Activated T-helper 2 cell treated with anti-CD3 and anti-CD28 coated beads, Interferon-gamma antibody, Interleukin-2, Interleukin-4, amounts not matched to agents 10 μg/mL and 5 μg/mL and 100 μg/mL, durations not matched to agents 14 hours and 24 hours and 36 hours (primary cell): ENCODE measurements around the gene SPAG16. TPM values are rescaled to one million over a fixed set of nuclear protein-coding genes. Genes with fewer than 3 reads are reported as not detected.

Source experiments
- DNase-seq: peaks from one replicate; pipeline ENCODE4 v3.0.0; 2021; ENCODE audit warnings: low spot score
- H3K27ac Mint-ChIP-seq: one replicate; pipeline ENCODE4 v1.8.0; 2021; ENCODE audit warnings: mixed read lengths
- H3K27me3 Mint-ChIP-seq: one replicate; pipeline ENCODE4 v1.8.0; 2021; ENCODE audit warnings: low read depth, mixed read lengths
- H3K36me3 Mint-ChIP-seq: one replicate; pipeline ENCODE4 v1.8.0; 2021; ENCODE audit warnings: low read depth, mixed read lengths
- H3K4me1 Mint-ChIP-seq: one replicate; pipeline ENCODE4 v1.8.0; 2021; ENCODE audit warnings: low read depth, mixed read lengths
- H3K4me3 Mint-ChIP-seq: one replicate; pipeline ENCODE4 v1.8.0; 2021; ENCODE audit warnings: low read depth, mild to moderate bottlenecking, moderate library complexity, mixed read lengths
- H3K9me3 Mint-ChIP-seq: one replicate; pipeline ENCODE4 v1.8.0; 2021; ENCODE audit warnings: mixed read lengths
- intact Hi-C: fragments of 100-400 bp; cut with micrococcal nuclease; formaldehyde crosslinking; loops from one replicate; pipeline ENCODE4 v1.15.1; 2023
- total RNA-seq: library from RNA; stranded (reverse); gene quantifications from 2 replicates; pipeline ENCODE4 v1.2.3, GENCODE V29; 2022

Gene SPAG16
- total RNA-seq, 1 donor from 2014 or later: 7.5 TPM

DNA sequence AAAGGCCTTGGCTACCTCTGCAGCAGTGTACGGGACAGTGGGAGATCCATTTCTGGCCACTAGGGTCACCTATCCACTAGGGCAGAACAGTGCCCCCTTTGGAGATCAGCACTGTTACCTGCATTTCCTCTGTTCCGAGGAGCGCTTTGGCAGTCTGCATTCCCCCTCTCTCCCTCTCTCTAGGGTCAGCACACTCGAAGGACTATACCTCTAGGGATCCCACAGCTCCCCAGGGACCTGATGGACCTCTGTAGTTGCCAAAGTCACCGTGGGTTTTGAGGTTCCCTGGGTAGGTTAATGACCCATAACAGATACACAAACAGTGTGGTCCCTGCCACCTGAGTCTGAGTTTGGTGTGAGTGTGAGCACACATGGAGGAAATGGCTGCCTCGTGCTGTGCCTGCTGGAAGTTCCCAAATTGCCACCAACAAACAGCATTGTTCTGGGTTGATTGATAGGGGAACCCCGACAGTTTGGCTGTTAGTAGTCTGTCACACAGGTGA is 1026.8 kb downstream of the SPAG16 start:
- DNase-seq: no peak
- no peaks in the 10 kb centered on the region for H3K27me3 Mint-ChIP-seq
- no peak overlapping the region for H3K27ac Mint-ChIP-seq
- H3K4me1 Mint-ChIP-seq: no peaks in the 10 kb centered on the region
- no peaks in the 10 kb centered on the region for H3K36me3 Mint-ChIP-seq
- intact Hi-C loops: no loop called here
- H3K4me3 Mint-ChIP-seq: no peak overlapping the region
- H3K9me3 Mint-ChIP-seq: no peaks in the 10 kb centered on the region

- no peaks in the 10 kb centered on the region for H3K4me1 Mint-ChIP-seq
- intact Hi-C loops: no loop called here
- H3K9me3 Mint-ChIP-seq: no peaks in the 10 kb centered on the region
- no peak overlapping the region for H3K27ac Mint-ChIP-seq
- H3K27me3 Mint-ChIP-seq: no peaks in the 10 kb centered on the region
- DNase-seq: no peak
- no peak overlapping the region for H3K4me3 Mint-ChIP-seq
- no peaks in the 10 kb centered on the region for H3K36me3 Mint-ChIP-seq
These were observed 1027.9 kb downstream of the SPAG16 start for GRCh38 chr2:214311931-214312749.

DNA sequence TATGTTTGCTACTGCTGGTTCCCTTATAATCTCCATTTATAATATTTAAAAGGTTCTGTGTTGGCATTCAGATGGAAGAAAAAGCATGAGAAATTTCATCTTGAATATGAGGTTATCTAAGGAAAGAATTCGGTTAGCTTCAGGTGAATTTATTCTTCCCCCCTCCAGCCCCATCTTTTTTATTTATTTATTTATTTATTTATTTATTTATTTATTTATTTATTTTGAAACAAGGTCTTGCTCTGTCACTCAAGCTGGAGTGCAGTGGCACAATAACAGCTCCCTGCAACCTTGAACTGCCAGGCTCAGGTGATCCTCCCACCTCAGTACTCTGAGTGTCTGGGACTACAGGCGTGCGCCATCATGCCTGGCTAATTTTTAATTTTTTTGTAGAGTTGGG is 1031.1 kb downstream of the SPAG16 start:
- H3K27ac Mint-ChIP-seq: no peak overlapping the region
- no peak overlapping the region for H3K4me3 Mint-ChIP-seq
- H3K4me1 Mint-ChIP-seq: no peaks in the 10 kb centered on the region
- intact Hi-C loops: no loop called here
- no peaks in the 10 kb centered on the region for H3K27me3 Mint-ChIP-seq
- DNase-seq: no peak
- no peaks in the 10 kb centered on the region for H3K36me3 Mint-ChIP-seq
- no peaks in the 10 kb centered on the region for H3K9me3 Mint-ChIP-seq

DNA sequence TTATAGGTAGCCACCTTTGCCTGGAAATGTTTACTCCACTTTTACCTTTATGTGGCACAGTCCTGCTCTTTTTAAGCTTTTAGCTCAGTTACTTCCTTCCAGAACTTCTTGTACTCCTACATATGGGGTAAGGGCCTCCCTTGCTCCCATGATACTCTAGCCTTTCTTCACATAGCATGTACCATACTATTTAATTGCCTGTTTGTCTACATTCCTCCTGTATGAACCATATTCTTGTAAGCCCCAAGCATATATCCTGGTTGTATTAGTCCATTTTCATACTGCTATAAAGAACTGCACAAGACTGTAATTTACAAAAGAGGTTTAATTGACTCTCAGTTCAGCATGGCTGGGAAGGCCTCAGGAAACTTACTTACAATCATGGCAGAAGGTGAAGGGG is 1035.9 kb downstream of the SPAG16 start:
- Mint-ChIP-seq H3K27ac (no peak overlapping the region), H3K27me3 (no peaks in the 10 kb centered on the region), H3K4me3 (no peak overlapping the region), H3K9me3 (no peaks in the 10 kb centered on the region), H3K4me1 (no peaks in the 10 kb centered on the region), H3K36me3 (no peaks in the 10 kb centered on the region)
- no peak for DNase-seq
- intact Hi-C loops: no loop called here

DNA sequence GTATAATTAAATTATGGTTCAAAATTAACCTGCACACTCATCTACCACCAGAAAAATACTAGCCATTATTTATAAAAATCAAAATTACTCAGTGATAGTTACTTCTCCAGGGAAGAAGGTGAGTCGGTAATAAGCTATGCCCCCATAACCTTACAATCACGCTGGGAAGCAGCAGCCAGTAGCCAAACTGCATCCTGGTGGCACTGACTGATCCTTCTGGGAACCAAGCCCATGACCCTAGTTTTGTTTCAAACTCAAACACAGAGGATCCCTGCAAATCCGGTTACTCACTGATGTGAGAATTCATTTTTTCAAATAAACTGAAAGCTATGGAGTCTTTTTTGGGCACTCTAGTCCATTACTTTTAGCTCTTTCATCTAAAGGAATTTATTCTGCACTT is 1038.4 kb downstream of the SPAG16 start:
- Mint-ChIP-seq H3K27me3 (no peaks in the 10 kb centered on the region), H3K27ac (no peak overlapping the region)

DNA sequence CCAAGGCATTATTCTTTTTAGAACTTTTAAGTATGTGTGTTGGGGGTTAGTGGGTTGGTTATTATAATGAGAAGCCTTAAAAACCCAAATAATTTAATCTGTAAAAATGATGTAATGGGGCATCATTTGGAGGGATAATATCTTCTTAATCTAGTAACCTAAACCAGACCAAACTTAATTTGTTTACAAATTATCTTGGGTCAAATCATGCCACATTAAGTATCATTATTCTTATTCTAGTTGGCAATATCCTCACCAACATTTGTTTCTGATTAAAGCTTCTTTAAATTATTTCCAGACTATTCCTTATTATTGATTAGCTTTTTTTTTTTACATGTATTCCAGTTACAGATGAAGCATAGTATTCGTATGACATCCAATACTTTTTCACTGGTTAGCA is 1041.1 kb downstream of the SPAG16 start:
- no peak overlapping the region for H3K4me3 Mint-ChIP-seq
- H3K27ac Mint-ChIP-seq: no peak overlapping the region
- intact Hi-C loops: no loop called here
- no peaks in the 10 kb centered on the region for H3K36me3 Mint-ChIP-seq
- no peaks in the 10 kb centered on the region for H3K4me1 Mint-ChIP-seq
- H3K9me3 Mint-ChIP-seq: no peaks in the 10 kb centered on the region
- no peaks in the 10 kb centered on the region for H3K27me3 Mint-ChIP-seq
- DNase-seq: no peak

More for the DNA sequence above, 1038.4 kb downstream of the SPAG16 start:
- Mint-ChIP-seq H3K9me3 (no peaks in the 10 kb centered on the region), H3K4me1 (no peaks in the 10 kb centered on the region), H3K36me3 (no peaks in the 10 kb centered on the region), H3K4me3 (no peak overlapping the region)
- intact Hi-C loops: no loop called here
- no peak for DNase-seq

DNA sequence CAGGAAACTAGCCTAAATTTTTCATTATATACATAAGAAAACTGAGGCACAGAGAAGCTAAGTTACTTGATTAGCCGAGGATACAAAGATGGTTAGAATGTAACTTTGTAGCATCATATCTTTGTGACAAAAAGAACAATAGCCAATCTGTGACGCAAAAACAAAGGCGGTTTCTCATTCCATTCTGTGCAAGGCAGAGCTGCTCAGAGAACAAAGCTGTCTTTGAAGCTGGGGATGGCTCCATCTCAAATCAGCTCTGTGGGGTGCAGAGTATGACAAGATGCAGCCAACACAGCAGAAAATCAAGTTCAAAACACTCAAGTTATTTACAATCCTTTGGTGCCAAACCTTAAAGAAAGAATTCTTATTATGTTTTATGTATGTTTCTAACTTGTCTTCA is 1044.7 kb downstream of the SPAG16 start:
- Mint-ChIP-seq H3K4me3 (no peak overlapping the region), H3K36me3 (no peaks in the 10 kb centered on the region), H3K27ac (no peak overlapping the region), H3K4me1 (no peaks in the 10 kb centered on the region), H3K27me3 (no peaks in the 10 kb centered on the region), H3K9me3 (no peaks in the 10 kb centered on the region)
- intact Hi-C loops: no loop called here
- DNase-seq: no peak

DNA sequence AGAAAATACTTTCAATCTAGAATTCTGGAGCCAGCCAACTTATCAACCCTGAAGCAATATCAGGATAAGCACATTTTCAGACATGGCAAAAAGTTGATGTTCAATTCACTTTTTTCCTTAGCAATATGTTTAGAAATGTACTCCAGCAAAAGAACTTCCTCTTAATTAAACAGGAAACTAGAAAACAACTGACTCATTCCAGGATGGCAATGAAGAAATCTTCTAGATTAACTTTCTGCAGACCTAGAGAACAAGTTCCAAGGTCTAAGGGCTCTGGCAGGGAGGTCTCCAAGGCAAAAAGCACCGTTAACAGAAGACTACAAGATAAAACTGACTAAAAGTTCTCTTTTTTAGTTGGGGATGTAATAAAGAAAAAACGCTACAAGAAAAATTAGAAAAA is 1057.4 kb downstream of the SPAG16 start:
- H3K4me3 Mint-ChIP-seq: no peak overlapping the region
- no peaks in the 10 kb centered on the region for H3K4me1 Mint-ChIP-seq
- no peak for DNase-seq
- no peaks in the 10 kb centered on the region for H3K27me3 Mint-ChIP-seq
- no peaks in the 10 kb centered on the region for H3K36me3 Mint-ChIP-seq
- H3K9me3 Mint-ChIP-seq: no peaks in the 10 kb centered on the region
- no peak overlapping the region for H3K27ac Mint-ChIP-seq
- intact Hi-C loops: no loop called here

- H3K27me3 Mint-ChIP-seq: no peaks in the 10 kb centered on the region
- intact Hi-C loops: no loop called here
- no peaks in the 10 kb centered on the region for H3K36me3 Mint-ChIP-seq
- no peaks in the 10 kb centered on the region for H3K4me1 Mint-ChIP-seq
- H3K9me3 Mint-ChIP-seq: no peaks in the 10 kb centered on the region
- DNase-seq: no peak
- H3K4me3 Mint-ChIP-seq: no peak overlapping the region
- H3K27ac Mint-ChIP-seq: no peak overlapping the region
These were observed 1074.2 kb downstream of the SPAG16 start for GRCh38 chr2:214358506-214358905.

DNA sequence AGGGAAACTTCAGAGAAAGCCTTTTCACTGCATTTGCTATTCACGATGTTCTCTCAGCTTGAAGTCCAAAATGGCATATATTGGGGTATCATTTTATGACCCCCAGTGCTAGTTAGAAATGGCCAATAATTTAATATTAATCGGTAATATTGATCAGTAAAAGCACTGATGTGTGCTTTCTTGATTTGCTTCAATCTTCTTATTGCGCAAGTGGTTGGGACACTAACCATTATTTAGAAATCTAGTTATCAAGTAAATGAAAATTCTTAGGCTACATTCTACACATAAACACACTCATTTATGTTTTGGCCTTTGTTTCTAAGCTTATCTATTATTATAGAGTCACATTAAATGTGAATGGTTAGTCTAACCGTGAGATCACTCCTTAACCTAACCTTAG is 1076.9 kb downstream of the SPAG16 start:
- Mint-ChIP-seq H3K27ac (no peak overlapping the region), H3K9me3 (no peaks in the 10 kb centered on the region), H3K4me1 (no peaks in the 10 kb centered on the region), H3K36me3 (no peaks in the 10 kb centered on the region), H3K27me3 (no peaks in the 10 kb centered on the region), H3K4me3 (no peak overlapping the region)
- intact Hi-C loops: no loop called here
- DNase-seq: no peak

- intact Hi-C loops: no loop called here
- H3K27me3 Mint-ChIP-seq: no peaks in the 10 kb centered on the region
These were observed 1081.3 kb downstream of the SPAG16 start for GRCh38 chr2:214365549-214365948.

GRCh38 chr2:214367171-214367570 is 1082.9 kb downstream of the SPAG16 start:
- no peaks in the 10 kb centered on the region for H3K27me3 Mint-ChIP-seq
- no peak overlapping the region for H3K27ac Mint-ChIP-seq
- no peaks in the 10 kb centered on the region for H3K4me1 Mint-ChIP-seq
- H3K9me3 Mint-ChIP-seq: no peaks in the 10 kb centered on the region
- no peaks in the 10 kb centered on the region for H3K36me3 Mint-ChIP-seq
- intact Hi-C loops: no loop called here
- H3K4me3 Mint-ChIP-seq: no peak overlapping the region
- DNase-seq: no peak

More at GRCh38 chr2:214365549-214365948, 1081.3 kb downstream of the SPAG16 start:
- Mint-ChIP-seq H3K9me3 (no peaks in the 10 kb centered on the region), H3K27ac (no peak overlapping the region), H3K4me1 (no peaks in the 10 kb centered on the region), H3K36me3 (no peaks in the 10 kb centered on the region), H3K4me3 (no peak overlapping the region)
- DNase-seq: no peak

- H3K27ac Mint-ChIP-seq: no peak overlapping the region
- intact Hi-C loops: no loop called here
- no peak for DNase-seq
- peaks cover 3% of the 10 kb centered on the region for H3K4me1 Mint-ChIP-seq
- no peaks in the 10 kb centered on the region for H3K9me3 Mint-ChIP-seq
- H3K27me3 Mint-ChIP-seq: no peaks in the 10 kb centered on the region
- no peak overlapping the region for H3K4me3 Mint-ChIP-seq
- H3K36me3 Mint-ChIP-seq: no peaks in the 10 kb centered on the region
These were observed 1092.5 kb downstream of the SPAG16 start for GRCh38 chr2:214376618-214377285.
